ENCODE results near the gene MLANA.
"Not testable (repeated sequence)": the region's sequence is repeated elsewhere in the genome, so short reads cannot be mapped to it uniquely, and the experiment has no call there.

Gene MLANA

DNA sequence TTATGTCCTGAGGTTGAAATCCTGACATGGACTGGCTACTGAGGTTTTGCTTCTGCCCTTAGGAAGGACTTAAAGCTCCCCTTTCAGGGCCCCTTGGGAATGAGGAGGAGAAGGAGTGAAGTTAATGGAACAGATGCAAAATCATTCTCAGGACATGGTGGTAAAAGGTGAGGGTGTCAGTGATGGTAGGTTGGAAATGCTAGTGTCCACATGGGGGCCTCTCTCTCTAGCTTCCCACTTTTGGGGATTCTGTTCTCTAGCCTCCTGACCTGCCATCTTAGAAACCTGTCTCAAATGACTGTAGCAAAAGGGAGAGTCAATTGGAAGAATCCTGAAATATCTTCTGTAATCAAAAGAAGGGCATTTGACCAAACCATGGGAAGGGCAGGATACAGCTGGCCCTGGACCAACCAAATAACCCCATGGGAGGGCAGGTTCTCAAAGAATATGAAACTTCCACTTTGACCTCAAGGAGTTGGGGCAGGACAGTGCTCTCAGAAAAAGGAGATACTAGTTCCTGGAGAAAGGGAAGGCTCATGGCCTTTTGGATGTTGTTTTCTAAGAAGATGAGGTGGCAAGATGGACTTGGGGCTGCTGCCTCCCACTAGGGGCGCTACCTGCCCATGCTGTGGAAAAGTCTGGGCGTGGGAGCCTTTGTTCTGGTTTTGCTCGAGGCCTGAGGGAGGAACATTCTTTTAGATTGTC is 21.2 kb upstream of the MLANA start:
- DNase-seq (ENCODE audit: low read depth): no peak

DNA sequence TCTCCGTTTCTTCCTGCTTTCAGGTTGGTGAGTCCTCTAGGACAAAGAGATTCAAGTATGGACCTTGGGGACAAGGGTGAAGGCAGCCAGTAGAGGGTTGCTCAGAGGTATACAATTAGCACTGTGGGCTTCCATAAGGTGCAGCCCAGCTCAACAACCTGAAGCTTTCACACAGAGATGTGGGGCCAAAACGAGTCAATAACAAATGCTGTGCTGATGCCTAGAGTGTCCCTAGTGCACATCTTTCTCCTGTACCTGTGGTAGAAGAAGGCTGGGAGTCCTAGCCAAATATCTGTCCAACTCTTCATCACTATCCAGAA is 20.7 kb upstream of the MLANA start:
- no peak for DNase-seq (ENCODE audit: low read depth)

- DNase-seq (ENCODE audit: low read depth): no peak
These were observed 20.0 kb upstream of the MLANA start for GRCh38 chr9:5870691-5871090.

DNA sequence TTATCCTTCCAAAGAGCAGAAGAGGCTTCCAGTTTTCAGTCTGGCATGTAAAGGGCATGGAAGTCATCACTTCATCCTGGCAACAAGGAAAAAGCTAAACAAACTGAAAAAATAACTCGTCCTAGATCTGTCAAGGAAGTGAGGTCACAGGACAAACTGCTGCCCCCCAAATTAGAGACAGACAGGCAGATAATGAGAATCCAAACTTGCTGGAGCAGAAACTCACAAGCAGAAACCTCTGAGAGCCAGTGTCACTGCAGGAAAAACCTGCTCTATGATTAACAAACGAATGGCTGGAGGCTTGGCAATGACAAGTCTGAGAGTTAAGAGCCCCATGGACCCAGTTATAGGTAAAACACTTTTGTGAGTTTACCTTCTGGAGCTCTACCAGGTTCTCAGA is 18.9 kb upstream of the MLANA start:
- DNase-seq (ENCODE audit: low read depth): no peak

DNA sequence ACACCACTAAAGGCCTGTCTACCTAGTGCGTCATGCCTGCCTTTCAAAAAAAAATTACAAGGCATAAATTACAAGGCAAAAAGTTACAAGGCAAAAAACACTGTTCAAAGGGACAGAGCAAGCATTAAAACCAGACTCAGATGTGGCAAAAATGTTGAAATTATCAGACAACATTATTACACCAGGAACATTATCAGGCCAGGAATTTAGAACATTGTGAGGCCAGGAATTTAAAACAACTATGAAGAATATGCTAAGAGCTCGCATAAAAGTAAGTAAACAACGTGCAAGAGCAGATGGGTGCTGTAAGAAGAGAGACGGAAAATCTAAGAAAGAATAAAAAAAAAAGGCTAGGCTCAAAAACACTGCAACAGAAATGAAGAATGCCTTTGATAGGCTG is 18.2 kb upstream of the MLANA start:
- no peak for DNase-seq (ENCODE audit: low read depth)

DNA sequence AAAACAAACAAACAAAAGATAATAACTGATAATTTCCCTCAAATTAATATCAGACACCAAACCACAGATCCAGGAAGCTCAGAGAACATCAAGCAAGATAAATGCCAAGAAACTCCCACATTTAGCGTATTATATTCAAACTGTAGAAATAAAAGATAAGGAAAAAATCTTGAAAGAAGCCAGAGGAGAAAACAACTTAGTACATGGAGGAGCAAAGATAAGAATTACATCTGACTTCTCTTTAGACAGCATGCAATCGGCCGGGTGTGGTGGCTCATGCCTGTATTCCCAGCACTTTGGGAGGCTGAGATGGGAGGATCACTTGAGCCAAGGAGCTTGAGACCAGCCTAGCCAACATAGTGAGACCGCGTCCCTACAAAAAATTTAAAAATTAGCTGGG is 17.2 kb upstream of the MLANA start:
- DNase-seq (ENCODE audit: low read depth): no peak

GRCh38 chr9:5874048-5874447 is 16.6 kb upstream of the MLANA start:
- DNase-seq (ENCODE audit: low read depth): no peak

- DNase-seq (ENCODE audit: low read depth): no peak
These were observed 14.7 kb upstream of the MLANA start for GRCh38 chr9:5876026-5876425.

DNA sequence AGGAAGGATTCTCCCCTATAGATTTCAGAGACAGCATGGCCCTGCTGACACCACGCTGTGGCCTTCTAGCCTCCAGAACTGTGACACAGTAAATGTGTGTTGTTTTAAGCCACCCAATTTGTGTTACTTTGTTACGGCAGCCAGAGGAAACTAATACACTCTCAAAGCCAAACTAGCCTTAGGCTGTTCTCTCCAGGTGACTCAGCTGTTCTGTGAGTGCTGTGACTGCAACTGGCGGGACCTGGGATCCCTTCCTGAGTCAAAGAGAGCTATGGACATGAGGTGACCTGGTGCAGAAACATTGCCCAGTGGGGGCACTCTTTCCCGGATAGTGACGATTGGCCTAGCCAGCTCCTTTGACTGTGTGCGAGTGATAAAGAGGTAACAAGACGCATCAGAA is 14.0 kb upstream of the MLANA start:
- DNase-seq (ENCODE audit: low read depth): no peak

GRCh38 chr9:5879419-5880181 is 11.1 kb upstream of the MLANA start:
- DNase-seq (ENCODE audit: low read depth): no peak

DNA sequence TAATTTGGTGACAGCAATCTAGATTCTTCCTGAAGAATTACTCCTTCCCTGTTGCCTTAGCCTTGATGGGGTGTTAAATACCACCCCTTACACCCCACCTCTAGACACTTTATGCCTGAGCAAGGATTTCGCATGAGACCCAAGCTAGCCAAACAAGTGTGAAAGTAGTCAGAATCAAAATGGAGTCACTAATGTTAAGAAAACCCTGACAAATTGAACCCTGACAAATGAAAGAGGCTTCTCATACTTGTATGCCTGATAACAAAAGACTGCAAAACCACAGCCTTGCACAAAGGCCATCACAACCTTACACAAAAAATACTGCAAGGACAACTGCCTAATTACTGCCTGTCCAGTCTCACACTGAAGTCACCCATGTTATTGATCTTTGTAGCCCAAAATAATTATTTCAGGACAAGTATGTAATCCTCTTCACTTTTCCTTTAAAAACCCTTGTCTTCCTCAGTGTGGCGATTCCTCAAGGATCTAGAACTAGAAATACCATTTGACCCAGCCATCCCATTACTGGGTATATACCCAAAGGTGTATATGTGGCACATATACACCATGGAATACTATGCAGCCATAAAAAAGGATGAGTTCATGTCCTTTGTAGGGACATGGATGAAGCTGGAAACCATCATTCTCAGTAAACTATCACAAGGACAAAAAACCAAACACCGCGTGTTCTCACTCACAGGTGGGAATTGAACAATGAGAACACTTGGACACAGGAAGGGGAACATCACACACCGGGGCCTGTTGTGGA is 8.3 kb upstream of the MLANA start:
- DNase-seq (ENCODE audit: low read depth): not testable (repeated sequence)

GRCh38 chr9:5884191-5884590 is 6.5 kb upstream of the MLANA start:
- DNase-seq (ENCODE audit: low read depth): no peak

- DNase-seq (ENCODE audit: low read depth): peak; percentile 74
These were observed 4.4 kb upstream of the MLANA start for GRCh38 chr9:5886114-5886939.

DNA sequence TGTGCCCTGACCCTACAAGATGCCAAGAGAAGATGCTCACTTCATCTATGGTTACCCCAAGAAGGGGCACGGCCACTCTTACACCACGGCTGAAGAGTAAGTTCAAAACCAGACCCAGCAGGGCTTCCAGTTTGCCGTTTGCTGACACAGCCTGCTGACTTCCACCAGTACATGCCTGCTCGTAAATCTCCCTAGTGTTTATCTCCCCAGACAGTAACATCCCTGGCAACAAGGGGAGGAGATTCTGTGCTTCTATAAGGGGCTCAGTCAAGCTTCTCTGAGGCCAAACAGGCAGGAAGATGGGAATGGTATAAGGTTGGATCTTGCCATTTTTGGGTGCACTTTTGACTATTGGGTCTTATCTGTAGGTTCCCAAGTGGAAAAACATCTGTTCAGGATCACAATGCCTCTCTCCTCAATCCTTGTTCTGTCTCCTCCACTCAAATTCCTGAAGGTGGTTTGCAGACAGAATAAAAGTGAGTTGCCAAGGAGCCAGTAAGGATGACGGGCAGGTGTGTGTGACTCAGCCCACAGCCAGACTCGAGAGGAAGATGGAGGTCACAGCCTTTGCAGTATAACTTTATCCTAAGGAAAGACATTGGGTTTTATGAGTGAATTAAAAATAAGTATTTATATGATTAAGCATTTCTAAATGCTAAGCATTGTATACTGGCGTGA is 1.9 kb downstream of the MLANA start:
- no peak for DNase-seq (ENCODE audit: low read depth)

DNA sequence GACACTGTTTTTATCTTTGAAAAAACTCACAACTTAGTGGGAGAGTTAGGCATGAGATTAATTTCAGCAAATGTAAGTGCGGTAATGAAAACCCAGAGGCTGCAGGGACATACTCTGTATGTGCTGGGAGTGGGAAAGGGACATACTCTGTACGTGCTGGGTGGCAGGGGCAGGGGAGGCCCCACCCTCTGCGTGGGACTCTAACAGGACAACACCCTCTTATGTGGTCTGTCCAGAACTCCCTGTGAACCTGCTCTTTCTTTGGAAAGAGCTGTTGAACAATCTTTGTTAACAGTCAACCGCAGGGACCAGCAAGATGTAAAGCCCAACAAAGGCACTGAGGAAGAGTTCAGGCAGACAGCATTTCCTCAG is 2.4 kb downstream of the MLANA start:
- no peak for DNase-seq (ENCODE audit: low read depth)

DNA sequence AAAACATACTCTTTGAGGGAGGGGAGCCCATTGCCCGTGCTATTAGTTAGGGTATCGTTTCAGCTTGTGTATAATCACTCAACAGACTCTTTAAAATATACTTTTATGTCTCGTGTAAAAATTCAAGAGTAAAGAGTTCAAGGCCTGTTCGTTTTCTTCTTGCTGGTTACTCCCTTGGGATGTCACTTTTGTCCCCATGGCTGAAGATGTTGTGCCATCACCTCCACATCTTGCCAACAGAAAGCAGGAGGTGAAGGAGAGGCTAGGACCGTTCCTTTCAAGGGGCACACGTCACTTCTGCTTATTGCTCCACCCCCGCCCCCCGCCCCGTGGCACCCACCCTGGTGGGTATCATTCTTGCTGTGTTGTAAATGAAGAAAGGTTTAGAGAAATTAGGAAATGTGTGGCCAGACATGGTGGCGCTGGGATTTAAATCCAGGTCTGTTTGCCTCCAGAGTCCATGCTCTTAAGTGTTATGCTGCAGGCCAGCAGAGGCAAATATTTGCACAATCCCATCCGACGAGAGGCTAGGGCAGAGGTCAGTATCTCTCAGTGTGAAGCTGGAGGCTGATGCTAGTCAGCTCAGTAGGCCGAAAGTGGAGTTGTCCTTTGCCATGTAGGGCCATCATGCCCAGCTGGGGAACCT is 3.0 kb downstream of the MLANA start:
- no peak for DNase-seq (ENCODE audit: low read depth)

DNA sequence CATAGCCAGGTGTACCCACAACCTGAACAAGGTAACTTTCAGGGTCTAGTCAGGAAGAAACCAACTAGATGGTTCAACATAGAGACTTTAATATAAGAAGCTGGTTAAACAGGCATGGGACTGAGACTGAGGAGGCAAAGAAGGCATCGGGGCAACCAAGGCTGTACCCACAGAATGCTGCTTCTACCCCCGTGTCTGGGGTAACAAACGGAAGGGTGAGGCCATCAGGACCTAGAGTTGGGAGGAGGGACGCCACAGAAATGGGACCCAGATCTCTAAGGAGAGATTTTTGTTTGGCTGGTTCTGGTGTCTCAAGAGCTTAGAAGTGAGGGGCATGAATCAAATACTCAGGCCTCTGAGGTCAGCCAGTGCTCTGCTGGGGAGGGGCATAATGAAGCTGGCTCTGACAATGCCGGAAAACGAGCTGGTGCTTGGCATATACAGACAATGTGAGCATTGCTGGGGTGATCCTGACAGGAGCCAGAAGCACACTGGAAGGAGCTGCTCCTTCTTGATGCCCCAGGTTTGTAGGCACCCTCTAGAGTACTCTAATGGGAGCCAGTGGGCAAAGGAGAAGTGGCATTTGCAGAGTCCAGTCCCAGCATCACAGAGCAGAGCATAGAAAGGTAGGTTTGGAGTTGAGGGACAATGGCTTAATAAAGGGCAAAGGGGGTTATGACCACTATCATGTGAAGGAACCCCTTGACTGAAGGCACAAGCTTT is 3.7 kb downstream of the MLANA start:
- no peak for DNase-seq (ENCODE audit: low read depth)

DNA sequence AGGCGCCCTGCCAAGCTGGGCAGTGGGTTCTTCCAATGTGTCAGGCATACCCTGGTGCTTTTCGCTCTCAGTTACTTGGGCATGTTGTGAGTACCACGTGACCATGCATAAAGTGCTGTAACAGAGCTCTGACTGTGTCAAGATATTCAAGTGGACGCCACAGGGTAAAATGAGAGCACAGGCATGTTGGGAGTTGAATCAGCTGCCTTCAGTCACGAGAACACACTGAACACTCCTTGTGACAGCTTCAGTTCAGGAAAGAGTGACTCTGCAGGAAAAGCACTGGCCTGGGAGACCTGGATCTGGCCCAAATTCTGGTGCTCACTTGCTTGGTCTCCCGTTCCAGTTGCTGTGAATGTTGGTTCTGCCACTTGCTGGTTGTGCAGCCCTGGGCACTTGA is 5.1 kb downstream of the MLANA start:
- DNase-seq (ENCODE audit: low read depth): no peak

DNA sequence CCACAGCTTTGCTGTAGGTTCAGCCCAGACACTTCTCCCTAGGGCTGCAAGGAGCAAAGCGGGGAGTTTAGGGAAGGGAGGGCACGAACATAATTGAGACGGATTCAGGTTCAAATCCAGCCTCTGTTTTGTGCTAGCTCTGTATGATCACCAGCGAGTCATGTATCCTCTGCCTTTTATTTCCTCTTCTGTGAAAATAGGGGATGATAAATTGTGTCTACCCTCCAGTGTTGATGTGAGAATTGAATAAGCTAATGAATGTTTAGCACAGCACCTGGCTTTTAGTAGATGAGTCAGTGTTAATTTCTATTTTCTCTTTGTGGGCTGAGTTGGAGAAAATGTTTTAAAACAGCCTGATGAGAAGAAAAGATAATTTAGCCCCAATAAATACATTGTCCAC is 6.2 kb downstream of the MLANA start:
- no peak for DNase-seq (ENCODE audit: low read depth)

DNA sequence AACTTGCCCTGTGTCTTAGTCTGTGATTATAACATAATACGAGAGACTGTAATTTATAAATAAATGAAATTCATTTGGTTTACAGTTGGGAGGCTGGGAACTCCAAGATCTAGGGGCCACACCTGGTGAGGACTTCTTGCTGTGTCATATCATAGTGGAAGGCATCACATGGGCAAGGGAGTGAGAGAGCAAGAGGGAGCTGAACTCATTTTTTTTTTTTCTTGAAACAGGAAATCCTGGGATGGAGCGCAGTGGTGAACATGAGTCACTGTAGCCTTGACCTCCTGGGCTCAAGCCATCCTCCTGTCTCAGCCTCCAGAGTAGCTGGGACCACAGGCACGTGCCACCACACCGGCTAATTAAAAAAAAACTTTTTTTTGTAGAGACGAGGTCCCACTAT is 7.2 kb downstream of the MLANA start:
- DNase-seq (ENCODE audit: low read depth): no peak

GRCh38 chr9:5899292-5899691 is 8.6 kb downstream of the MLANA start:
- no peak for DNase-seq (ENCODE audit: low read depth)
